Esophagus squamous epithelium (tissue), 4 donors: Measurements from ENCODE around the gene GPN2.

ENCODE experiments used
- POLR2A ChIP-seq, 4 donors: fragments of 450-650 bp; IDR thresholded peaks; one replicate each; pipeline ENCODE4 v1.6.1; 2017; ENCODE audit warnings: antibody characterized with exemption in 4 of 4, mild to moderate bottlenecking in 4 of 4, moderate library complexity in 3 of 4
- TF ChIP-seq, protein P1 (sequence below), 6 experiments: fragments of 450-650 bp in 4 of 6; fragments of 200-600 bp in 2 of 6; sonication (generic) in 2 of 6; IDR thresholded peaks; one replicate each; pipeline ENCODE4 v1.5.1; 2016 to 2019; ENCODE audit warnings: antibody characterized with exemption in 6 of 6, mild to moderate bottlenecking in 4 of 6, moderate library complexity in 4 of 6

DNA sequence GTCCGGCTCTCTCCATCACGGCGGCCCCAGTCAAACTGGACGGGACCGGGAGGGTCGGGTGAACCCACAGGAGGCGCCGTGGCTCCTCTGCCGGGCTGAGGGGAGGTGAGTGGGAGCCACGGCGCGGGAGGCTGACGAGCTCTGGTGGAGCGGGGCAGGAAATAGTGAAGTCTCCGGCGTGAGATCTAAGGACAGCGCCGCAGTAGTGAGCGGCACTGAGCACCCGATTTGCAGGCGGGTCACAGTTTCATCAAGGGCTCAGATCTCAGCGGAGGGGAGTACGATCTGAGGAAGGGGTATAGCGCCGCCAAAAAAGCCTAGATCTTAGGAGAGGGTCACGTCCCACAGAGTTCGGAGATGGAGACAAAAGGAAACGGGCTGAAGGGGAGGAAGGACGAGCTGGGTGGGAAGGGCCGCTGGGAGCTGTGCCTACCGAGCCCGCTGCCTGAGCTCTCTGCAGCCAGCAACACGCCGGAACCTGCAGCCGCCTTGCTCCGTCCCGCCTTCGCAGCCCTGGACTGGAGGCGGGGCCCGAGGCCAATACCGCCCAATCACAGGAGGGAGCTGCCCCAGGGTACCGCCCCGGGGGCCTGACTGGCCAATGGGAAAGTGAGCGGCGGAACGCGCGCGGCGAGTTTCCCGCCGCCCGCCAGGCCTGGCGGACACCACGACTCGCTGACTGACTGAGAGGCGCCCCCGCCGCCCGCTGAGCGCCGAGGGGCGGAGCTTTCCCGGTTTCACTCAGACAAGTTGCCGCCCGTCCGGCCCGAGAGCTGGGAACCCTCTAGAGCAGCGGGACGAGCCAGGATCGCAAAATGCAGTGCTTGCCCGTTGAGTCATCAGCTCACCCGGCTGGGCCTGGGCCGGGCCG lies 25.2 kb downstream of the GPN2 start:
- TF ChIP-seq POLR2A (IDR thresholded peaks at IDR 0.05): peak in 3 of 4 donors; percentile 59 to 95 (median 94)
- TF ChIP-seq, protein P1, sequence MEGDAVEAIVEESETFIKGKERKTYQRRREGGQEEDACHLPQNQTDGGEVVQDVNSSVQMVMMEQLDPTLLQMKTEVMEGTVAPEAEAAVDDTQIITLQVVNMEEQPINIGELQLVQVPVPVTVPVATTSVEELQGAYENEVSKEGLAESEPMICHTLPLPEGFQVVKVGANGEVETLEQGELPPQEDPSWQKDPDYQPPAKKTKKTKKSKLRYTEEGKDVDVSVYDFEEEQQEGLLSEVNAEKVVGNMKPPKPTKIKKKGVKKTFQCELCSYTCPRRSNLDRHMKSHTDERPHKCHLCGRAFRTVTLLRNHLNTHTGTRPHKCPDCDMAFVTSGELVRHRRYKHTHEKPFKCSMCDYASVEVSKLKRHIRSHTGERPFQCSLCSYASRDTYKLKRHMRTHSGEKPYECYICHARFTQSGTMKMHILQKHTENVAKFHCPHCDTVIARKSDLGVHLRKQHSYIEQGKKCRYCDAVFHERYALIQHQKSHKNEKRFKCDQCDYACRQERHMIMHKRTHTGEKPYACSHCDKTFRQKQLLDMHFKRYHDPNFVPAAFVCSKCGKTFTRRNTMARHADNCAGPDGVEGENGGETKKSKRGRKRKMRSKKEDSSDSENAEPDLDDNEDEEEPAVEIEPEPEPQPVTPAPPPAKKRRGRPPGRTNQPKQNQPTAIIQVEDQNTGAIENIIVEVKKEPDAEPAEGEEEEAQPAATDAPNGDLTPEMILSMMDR (IDR thresholded peaks at IDR 0.05): peak in 2 of 6 experiments; percentile 2 to 15
